DOHH2 (cell line): ENCODE measurements around the gene TIE1.

Source experiments
- EZH2phosphoT487 ChIP-seq: fragments of 200-600 bp; sonication (generic); IDR thresholded peaks from 2 replicates; pipeline ENCODE4 v1.6.1; 2017; ENCODE audit warnings: borderline replicate concordance, mild to moderate bottlenecking, antibody characterized with exemption, low read length, moderate library complexity, mixed read lengths
- TF ChIP-seq, protein P1 (sequence below): fragments of 200-600 bp; sonication (generic); IDR thresholded peaks from one replicate; pipeline ENCODE4 v1.5.1; 2014; ENCODE audit warnings: antibody characterized with exemption, mild to moderate bottlenecking, low read depth, low read length; ENCODE audit not compliant: poor library complexity, severe bottlenecking

GRCh38 chr1:43324810-43325209 is 24.0 kb downstream of the TIE1 start:
- TF ChIP-seq, protein P1, sequence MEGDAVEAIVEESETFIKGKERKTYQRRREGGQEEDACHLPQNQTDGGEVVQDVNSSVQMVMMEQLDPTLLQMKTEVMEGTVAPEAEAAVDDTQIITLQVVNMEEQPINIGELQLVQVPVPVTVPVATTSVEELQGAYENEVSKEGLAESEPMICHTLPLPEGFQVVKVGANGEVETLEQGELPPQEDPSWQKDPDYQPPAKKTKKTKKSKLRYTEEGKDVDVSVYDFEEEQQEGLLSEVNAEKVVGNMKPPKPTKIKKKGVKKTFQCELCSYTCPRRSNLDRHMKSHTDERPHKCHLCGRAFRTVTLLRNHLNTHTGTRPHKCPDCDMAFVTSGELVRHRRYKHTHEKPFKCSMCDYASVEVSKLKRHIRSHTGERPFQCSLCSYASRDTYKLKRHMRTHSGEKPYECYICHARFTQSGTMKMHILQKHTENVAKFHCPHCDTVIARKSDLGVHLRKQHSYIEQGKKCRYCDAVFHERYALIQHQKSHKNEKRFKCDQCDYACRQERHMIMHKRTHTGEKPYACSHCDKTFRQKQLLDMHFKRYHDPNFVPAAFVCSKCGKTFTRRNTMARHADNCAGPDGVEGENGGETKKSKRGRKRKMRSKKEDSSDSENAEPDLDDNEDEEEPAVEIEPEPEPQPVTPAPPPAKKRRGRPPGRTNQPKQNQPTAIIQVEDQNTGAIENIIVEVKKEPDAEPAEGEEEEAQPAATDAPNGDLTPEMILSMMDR = no peak
- TF ChIP-seq EZH2phosphoT487 = no peak
